HG03103 (cell line): ENCODE measurements around the gene SAFB.
A peak's percentile ranks its signal among the peaks of the same experiment; 100 is the strongest.

Experiments
- ATAC-seq: cut with Tn5 transposase; IDR thresholded peaks from one replicate; pipeline ENCODE4 v1.9.1; 2021; ENCODE audit warnings: low read depth; ENCODE audit not compliant: unreplicated experiment

Gene SAFB

DNA sequence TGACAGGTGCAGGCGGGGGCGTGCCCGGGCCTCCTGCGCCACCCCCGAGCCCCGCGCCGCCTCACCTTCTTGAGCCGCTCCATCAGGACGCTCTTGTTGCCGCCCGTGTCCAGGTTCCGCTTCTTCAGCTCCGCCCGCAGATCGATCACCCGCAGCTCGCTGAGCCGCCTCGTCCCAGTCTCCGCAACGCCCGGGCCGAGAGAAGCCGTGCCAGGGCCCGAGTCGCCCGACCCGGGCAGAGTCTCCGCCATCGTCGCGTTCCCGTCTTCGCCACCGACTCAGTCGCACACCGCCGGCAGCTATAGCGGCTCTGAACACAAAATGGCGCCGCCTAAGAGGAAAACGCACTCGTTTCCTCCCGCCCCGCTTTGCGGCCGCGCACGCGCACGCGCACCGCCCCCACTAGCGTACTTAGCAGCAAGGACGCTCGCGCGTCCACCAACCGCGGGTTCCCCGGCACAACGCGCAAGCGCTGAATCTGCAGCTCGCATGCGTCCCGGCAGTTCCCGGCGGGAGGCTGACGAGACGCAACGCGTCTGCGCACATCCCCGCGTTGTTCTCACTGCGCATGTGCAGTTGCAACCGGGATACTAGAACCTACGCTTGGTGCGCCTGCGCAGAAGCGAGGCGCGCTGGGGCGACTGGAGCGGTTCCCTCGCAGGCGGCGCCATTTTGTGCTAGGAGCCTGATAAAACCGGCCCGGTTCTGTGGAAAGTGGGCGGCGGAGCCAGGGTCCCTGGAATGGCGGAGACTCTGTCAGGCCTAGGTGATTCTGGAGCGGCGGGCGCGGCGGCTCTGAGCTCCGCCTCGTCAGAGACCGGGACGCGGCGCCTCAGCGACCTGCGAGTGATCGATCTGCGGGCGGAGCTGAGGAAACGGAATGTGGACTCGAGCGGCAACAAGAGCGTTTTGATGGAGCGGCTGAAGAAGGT, at the start of gene SAFB, which contains the start of gene SAFB2:
Gene SAFB (plus strand): TSS at position 619 of the 932 bp plus-strand sequence. CDS start 123 bp downstream, at position 742.
Gene SAFB2 (minus strand): TSS at position 312 of the 932 bp plus-strand sequence. CDS start 61 bp downstream, at position 251.
- peak; percentile 66 for ATAC-seq

DNA sequence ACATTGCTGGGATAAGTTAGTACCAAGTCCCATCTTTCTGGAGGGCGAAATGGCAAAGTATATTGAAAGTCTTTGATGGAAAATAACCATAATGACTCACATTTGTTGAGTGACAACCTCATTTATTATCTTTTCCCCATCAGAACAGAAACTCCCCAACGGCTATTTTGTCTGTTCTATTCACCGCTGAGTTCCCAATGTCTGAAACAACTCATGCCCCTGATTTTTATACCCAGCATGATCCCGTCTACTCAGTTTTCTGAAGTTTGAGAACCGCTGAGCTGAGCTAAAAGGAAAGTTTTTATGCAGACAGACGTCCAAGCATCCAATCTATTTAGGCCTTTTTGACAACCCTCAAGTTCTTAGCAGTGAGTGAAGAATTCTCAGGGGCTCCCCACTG, 47.3 kb upstream of the SAFB start:
- ATAC-seq, result no peak

DNA sequence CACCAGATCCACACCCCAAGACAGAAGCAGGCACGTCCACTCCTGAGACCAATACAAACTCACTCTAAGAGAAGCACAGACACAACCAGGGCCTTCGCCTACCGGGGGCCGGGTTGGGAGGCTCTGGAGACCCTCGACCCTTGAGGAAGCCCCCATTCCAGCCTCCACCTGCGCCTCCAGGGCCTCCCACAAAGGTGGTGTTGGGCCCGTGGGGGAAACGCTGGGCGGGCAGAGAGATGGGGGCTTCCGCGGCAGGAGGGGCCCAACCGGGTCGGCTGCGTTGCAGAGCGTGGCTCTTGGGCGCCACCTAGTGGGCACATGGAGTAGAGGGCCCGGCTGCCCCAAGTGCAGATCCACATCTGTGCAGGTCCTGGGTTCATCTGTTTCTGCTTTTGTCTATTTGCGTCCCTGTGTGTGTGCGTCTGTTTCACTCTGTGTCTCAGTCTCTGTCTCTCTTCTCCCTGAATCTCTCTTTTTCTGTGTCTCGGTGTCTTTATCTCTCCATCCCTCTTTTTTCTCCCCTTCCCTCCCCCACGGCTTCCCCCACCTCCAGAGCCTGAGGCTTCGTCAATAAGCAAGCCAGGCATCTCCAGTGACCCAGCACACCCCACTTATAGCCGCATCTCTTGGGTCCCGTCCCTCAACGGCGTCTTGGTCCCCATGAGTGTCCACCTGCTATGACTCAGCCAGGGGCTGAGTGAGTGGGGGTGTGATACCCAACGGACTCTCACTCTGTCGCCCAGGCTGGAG, 44.6 kb upstream of the SAFB start:
- ATAC-seq, result no peak

DNA sequence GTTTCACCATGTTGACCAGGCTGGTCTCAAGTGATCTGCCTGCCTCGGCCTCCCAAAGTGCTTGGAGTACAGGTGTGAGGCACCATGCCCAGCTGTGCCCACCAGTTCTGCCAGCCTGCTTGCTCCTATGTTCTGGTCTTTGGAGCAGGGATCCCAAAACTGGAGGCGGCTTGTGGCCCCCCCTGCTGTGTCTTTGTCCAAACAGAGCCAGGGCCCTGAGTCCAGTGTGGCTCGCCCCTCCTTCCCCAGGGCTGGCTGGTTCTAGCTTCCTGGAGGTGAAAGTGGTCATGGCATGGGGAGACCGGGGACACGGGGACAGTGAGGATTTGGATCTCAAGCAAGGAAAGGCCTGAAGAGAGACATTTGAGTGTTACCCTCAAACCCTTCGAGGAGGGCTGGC, 43.6 kb upstream of the SAFB start:
- ATAC-seq, result no peak

DNA sequence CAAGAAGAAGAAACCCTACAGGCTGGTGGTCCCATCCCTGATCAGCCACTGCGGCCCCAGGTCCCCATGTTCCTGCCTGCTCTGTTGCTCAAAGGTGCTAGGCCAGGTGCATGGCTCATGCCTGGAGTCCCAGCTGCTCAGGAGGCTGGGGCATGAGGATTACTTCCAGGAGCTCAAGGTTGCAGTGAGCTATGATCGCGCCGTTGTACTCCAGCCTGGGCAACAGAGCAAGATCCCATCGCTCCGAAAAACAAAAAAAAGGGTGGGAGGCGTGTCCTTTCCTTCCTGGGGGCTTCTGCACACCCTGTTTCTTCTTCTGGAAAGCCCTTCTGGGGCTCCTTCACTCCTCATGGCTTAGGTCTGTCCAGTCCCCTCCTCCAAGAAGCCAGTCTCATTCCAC, 43.2 kb upstream of the SAFB start:
- ATAC-seq, result no peak

DNA sequence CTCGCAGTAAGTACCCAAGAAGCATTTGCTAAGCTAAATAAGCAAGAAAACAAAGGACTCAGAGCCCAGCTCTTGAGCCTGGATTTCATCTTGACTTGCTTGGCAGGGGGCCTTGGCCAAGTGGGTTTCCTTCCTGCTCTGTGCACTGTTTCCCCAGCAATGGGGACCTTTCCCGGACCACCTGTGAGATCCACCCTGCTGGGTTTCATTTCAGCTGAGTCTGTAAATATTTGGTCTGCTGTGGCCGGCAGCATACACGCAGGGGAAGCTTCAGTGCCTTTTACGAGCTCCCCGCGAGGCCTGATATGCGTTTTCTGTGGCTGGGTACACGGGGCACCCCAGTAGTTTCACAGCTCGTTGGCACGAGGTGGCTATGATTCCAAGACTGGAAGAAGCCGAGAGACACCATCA, 42.7 kb upstream of the SAFB start:
- ATAC-seq, result no peak

DNA sequence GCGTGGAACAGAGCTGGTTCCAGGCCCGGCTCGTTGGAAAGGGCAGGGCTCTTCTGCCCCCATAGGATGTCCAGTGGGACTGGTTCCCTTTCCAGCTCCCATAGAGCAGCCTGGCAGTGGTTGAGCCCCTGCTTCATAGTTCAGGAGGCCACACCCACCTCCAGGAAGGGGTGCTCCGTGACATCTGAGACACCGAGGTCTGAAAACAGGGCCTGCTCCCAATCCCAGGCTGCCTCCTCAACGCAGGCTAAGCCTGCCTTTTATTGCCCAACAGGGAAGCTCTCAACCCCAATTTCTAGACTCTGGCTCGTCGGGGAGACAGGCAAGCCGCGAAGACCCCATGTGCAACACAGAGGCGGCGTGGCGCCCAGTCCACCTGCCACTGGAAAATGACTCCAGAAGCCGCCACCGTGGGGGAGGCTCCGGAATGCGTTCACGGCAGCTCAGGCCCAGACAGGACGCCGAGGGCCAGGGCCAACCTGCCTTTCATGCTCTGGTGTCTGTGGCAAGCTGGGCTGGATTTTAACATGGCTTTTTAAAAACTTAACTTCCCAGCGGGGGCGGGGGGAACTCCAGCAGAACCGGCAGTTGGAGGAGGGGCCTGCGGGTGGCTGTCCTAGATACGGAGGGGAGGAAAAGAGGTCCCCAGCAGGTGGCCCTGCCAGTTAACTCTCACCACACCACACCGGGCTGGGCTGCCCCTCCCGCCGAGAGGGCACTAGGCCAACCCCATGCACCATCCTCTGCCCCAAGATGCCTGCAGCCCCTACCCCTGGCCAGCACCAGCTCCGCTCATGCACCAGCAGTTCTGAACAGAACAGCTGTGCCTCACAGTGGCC, 37.2 kb upstream of the SAFB start:
- no peak for ATAC-seq

DNA sequence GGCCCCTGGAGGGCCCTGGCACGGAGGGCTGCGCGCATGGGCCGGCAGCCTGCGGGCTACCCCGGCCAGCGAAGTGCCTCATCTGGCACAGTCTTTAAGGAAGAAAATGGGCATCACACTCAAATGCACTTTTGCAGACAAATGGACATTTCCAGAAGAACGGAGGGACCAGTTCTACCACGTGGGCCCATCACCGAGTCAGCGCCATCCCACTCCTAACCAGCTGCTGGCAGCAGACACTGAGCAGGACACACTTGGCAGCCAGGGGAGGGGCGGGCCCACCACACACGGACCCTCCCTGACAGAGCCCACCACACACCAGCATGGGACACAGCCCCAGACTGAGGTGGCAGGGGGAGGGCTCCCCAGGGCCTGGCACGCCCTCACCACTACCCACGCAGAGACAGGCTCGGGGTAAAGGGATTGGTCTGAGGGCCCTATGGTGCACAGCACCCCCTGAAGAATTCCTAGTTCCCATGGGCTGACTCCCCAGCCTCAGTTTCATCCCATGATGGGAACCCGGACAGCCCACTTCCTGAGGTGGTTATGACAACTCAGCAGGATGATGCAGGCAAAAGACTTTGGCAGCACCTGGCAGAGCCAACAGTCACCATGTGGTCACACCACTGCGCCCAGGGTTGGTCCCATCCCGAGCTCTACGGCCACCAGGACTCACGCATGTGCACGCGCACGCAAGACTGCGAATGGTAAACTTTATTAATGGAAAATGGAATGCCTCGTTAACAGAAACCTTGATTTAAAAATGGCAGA, 36.4 kb upstream of the SAFB start:
- no peak for ATAC-seq

DNA sequence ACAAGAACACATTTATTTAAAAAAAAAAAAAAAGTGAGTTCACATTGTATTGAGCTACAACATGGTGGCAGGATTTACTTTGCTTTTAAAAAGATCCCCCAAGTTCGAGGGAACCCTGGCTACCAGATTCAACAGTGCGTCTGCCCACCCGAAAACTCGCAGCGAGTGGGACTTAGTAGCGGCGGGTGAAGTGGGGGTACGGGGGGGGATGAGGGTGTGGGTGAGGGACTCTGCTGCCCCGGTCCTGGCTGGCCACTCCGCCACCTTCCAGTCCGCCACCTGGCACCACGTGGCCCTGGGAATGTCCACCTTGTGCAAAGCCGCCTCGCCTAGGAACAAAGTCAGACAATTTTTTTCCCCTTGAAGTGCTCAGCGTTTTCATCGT, 35.8 kb upstream of the SAFB start:
- ATAC-seq, result no peak

DNA sequence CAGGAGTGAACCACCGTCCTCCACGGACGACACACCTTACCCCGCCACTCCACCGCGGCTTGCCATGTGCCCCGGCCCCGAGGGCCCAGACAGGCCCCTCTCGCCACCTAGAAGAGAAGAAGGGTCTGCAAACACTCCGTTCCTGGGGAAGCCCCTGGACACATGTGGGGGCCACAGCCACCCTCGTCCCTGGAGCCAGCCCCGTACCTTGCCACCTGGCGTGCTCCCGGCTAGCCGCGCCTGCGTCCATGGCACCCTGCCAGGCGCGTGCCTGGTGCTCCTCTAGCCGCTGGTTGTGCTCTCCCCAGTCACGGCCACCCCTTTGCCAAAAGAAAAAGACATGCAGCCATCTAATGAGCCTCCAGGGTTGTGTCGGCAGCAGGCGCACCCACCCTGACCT, 35.2 kb upstream of the SAFB start:
- ATAC-seq, result no peak

DNA sequence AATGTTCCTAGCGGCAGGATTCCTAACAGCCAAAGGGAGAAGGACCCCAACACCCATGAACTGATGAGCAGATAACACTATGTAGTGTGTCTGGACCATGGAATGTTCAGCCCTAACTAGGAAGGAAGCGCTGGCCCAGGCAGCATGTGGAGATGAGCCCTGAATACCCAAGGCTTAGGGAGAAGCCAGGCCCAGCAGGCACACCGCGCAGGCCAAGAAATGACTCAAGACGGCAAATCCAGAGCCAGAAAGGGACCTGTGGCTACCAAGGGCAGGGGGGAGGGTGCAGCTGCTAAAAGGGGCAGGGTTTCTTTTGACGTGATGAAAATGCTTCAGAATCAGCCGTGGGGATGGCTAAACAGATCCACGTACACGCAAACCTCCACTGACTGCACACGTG, 34.4 kb upstream of the SAFB start:
- ATAC-seq, result no peak

DNA sequence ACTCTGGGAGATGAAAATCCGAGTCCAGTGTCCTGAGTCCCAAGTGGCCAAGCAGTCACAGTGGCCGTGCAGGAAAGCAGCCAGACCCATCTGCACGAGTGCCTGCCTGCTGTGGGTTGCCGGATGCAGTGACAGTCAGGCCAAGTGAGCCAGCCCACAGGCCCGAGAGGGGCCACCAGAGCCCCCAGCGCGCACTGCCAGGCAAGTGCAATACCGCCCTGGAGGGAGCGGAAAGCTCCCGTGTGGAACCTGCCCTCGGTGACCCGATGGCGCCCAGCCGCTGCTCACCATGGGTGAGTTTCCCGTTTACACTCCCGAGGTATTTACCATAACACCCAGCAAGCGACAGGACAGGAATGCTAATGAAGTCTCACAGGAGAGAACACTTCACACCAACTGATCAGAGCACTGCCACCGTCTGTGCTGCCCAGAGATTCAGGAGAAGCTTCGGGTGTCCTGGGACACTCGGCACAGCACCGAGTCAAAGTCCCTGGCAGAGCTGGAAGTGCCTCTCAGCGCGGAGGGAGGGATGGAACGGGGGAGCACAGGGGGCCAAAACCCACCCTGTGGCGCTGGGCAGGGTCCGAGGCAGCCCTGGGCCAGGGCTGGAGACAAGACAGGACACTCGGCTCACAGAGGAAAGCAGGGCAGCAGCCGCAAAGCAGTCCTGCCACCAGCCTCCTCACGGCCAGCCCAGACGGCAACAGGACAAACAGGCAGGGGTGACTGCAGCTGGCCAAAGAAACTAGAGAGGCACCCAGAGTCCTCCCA, 33.8 kb upstream of the SAFB start:
- no peak for ATAC-seq

DNA sequence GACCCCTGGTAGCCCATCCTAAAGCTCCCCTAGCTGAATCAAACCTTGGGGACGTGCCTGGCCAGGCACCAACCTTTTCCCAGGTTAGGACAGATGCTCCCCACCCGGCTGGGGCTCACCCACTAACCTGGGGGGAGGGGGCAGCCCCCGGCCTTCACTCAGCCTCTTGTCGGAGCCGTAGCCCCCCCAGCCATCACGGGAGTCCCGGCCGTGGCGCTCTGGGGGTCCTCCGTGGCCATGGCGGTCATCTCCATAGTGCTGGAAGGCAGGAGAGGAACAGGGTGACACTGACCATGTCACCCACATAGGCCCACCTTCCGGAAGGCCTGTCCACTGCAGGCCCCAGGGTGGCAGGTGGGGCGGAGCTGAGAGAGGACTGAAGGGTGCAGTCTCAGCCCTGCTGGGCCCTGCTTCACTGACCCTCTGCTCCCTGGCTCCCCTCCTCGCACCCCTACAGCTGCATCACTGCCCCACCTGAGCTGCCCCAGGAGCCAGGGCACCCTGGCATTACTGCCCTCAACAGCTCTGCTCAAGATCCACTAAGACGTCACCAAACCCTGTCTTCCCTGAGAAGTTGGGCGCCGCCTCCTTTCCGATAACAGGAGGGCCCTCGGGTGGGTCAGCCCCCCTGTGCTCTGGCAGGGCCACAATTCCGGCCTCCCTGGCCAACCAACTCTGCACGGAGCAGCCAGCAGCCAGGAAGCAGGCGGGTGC, 32.6 kb upstream of the SAFB start:
- ATAC-seq, result no peak

DNA sequence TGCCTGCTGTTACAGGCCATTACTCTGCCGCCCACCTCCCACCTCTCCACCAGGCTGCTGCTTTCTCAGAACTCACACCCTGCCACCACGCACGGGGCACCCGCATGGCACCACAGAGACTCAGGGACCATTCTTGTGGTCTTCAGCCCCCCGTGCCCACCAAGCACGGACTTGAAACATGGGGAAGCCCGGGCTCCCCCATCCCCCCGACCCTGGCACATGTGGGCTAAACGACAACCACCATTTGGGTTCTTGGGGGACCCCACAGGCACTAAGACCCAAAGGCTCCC, 32.1 kb upstream of the SAFB start:
- ATAC-seq, result no peak

DNA sequence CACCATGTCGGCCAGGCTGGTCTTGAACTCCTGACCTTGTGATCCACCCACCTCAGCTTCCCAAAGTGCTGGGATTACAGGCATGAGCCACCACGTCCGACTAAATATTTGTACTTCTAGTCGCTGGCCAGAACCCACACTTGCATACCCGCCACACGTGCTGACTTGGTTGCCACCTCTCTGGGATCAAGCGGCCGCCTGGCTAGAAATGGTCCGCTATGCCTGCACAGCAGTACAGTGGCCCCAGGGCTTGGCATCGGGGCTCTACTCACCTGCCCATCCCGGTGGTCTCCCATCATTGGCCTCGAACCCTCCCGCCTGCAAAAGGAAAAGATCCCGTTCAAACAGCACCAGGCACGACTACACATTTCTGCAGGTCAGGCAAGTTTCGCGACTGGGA, 31.4 kb upstream of the SAFB start:
- no peak for ATAC-seq

DNA sequence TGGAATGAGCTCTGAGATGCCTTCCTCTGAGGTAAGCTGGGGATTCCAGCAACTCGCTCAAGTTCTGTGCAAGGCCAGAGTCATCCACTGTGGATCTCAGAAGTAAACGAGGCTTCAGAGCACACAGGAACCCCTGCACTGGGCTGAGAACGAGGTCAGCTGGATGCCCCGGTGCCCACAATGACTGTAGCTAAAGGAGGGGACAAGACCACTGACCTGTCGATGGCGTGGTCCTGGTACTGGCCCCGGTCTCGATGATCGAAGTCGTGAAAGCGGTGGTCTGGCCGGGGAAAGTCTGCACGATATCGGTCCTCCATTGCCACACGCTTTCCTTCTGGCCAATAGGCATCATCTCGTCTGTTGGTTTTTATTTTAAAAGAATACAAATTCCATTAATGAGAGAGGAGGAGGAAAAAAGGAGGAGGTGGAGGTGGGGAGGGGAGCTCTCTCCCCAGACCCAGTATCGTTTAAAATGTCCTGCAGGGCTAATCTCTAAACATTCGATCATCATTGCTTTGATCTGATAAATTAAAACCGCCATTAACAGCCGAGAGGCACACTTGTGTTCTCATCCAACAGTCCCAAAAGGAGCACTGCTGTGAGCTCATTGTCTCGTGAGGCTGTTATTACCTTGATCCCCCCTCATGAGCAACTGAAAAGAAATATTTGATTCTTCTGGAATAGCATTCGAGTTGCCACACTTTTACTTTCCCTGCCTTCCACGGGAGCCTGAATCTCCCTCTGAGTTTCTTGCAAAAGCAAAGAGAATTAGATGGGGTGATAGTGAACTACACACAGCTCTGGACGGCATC, 30.1 kb upstream of the SAFB start:
- no peak for ATAC-seq

DNA sequence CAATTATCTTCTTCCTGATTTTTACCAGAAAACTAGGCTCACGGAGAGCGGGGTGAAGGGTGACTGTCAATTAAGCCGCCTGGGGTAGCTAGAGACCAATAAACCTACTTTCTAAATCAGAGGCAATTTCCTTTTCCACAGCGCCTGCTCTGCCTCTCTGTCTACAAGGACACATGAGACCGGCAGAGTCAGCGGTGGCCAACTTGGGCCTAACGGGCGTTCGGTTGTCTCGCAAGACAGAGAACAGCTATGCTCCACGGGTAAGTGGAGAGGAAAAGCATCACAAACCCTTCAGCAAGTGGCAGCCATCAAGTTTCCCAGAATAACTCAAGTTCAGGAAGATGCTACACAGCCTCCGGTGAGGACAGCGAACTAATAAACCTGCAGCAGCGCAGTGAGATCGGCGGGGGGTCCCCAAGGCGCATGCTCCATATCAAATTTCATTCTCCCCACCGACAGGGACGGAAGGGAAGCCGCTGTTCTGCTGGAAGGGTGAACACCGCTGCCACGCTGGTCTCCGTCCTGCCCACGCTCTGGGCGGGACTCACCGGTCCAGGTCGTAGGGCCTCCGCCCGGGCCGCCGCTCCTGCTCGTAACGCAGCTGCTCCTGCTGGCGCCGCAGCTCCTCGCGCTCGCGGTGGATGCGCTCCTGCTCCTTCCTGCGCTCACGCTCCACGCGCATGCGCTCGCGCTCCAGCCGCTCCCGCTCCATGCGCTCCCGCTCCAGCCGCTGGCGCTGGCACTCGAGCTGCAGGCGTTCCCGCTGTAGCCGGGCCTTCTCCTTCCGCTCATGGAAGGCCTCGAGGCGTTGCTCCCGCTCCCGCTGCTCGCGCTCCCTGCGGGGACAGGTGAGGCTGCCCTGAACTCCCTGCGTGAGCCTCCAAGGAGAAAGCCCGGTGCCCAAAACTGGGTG, 29.3 kb upstream of the SAFB start:
- no peak for ATAC-seq
